CD4-positive, CD25-positive, alpha-beta regulatory T cell (primary cell): ENCODE results near the gene RSPH10B. TPM values are rescaled to one million over a fixed set of nuclear protein-coding genes. Genes with fewer than 3 reads are reported as not detected.
"Not testable (repeated sequence)": the region's sequence is repeated elsewhere in the genome, so short reads cannot be mapped to it uniquely, and the experiment has no call there.

ENCODE experiments used
- ATAC-seq, 2 donors: fragments of 150-1000 bp; cut with Tn5 transposase; one replicate each; pipeline ENCODE4 v1.10.0; 2021; ENCODE audit warnings: low read depth in 2 of 2, moderate number of reproducible peaks in 2 of 2, moderate library complexity in 1 of 2
- DNase-seq, 3 donors: peaks; one replicate each; pipeline versions ENCODE4 v3.0.0 to v3.0.0-alpha.2; 2012 to 2022; ENCODE audit warnings: mixed read lengths in 1 of 3
- H3K27ac ChIP-seq: one replicate; pipeline ENCODE4 v1.7.0; 2013; ENCODE audit warnings: mild to moderate bottlenecking, low read length; ENCODE audit not compliant: insufficient read depth, poor library complexity, severe bottlenecking
- H3K27me3 ChIP-seq: one replicate; pipeline ENCODE4 v1.7.0; 2013; ENCODE audit warnings: low read length; ENCODE audit not compliant: control insufficient read depth, insufficient read depth
- H3K36me3 ChIP-seq: one replicate; pipeline ENCODE4 v1.7.0; 2013; ENCODE audit warnings: mild to moderate bottlenecking, low read length, moderate library complexity; ENCODE audit not compliant: control insufficient read depth, insufficient read depth
- H3K4me1 ChIP-seq: 2 replicates; pipeline ENCODE4 v1.7.0; 2013; ENCODE audit warnings: mild to moderate bottlenecking, low read length; ENCODE audit not compliant: insufficient read depth, control insufficient read depth, poor library complexity, severe bottlenecking
- H3K4me3 ChIP-seq: one replicate; pipeline ENCODE4 v1.7.0; 2013; ENCODE audit warnings: low read depth, mild to moderate bottlenecking, low read length, moderate library complexity
- H3K9me3 ChIP-seq, 2 experiments: 1 replicate in 1 of 2; 2 replicates in 1 of 2; pipeline ENCODE4 v1.7.0; 2013; ENCODE audit warnings: low read length in 2 of 2, mild to moderate bottlenecking in 1 of 2, moderate library complexity in 1 of 2; ENCODE audit not compliant: control insufficient read depth in 2 of 2
- H3K27ac Mint-ChIP-seq, 3 donors: one replicate each; pipeline ENCODE4 v1.8.0; 2020 to 2022; ENCODE audit warnings: mild to moderate bottlenecking in 3 of 3, mixed read lengths in 3 of 3, moderate library complexity in 2 of 3
- H3K27me3 Mint-ChIP-seq: one replicate; pipeline ENCODE4 v1.8.0; 2022; ENCODE audit warnings: mild to moderate bottlenecking, mixed read lengths
- H3K36me3 Mint-ChIP-seq: one replicate; pipeline ENCODE4 v1.8.0; 2020; ENCODE audit warnings: mixed read lengths
- H3K4me1 Mint-ChIP-seq, 4 donors: one replicate each; pipeline ENCODE4 v1.8.0; 2020 to 2022; ENCODE audit warnings: mixed read lengths in 4 of 4, mild to moderate bottlenecking in 1 of 4
- H3K4me3 Mint-ChIP-seq, 4 donors: one replicate each; pipeline ENCODE4 v1.8.0; 2020 to 2022; ENCODE audit warnings: mild to moderate bottlenecking in 4 of 4, mixed read lengths in 4 of 4, moderate library complexity in 3 of 4
- H3K9me3 Mint-ChIP-seq, 7 donors: one replicate each; pipeline ENCODE4 v1.8.0; 2020 to 2022; ENCODE audit warnings: mixed read lengths in 7 of 7, mild to moderate bottlenecking in 3 of 7, moderate library complexity in 2 of 7
- polyA plus RNA-seq, 4 donors: library from polyadenylated mRNA; unstranded; fragments of 300-500 nt; fragmentation: Illumina TruSeq; gene quantifications; one replicate each; pipeline ENCODE4 v1.2.3, GENCODE V29; 2021
- total RNA-seq: library from RNA; stranded (reverse); gene quantifications from one replicate; pipeline ENCODE4 v1.2.3, GENCODE V29; 2022

The RSPH10B gene
- total and polyA plus RNA-seq, 5 donors from 2014 or later, result not detected

- not testable (repeated sequence) for DNase-seq, H3K27ac Mint-ChIP-seq
These were observed 54.0 kb downstream of the RSPH10B start for GRCh38 chr7:5916529-5916928.

GRCh38 chr7:5908835-5909234, 61.7 kb downstream of the RSPH10B start:
- H3K27me3 Mint-ChIP-seq, H3K9me3 ChIP-seq, ATAC-seq, H3K36me3 Mint-ChIP-seq, H3K4me1 Mint-ChIP-seq, H3K27me3 ChIP-seq, DNase-seq, H3K4me3 Mint-ChIP-seq, H3K27ac ChIP-seq, H3K4me3 ChIP-seq, H3K9me3 Mint-ChIP-seq, H3K4me1 ChIP-seq, H3K27ac Mint-ChIP-seq: not testable (repeated sequence)
- peaks cover 14% of the 10 kb centered on the region for H3K36me3 ChIP-seq

More at GRCh38 chr7:5916529-5916928, 54.0 kb downstream of the RSPH10B start:
- not testable (repeated sequence) for H3K9me3 ChIP-seq, H3K4me1 Mint-ChIP-seq, H3K27ac ChIP-seq, H3K27me3 Mint-ChIP-seq, H3K36me3 ChIP-seq, H3K9me3 Mint-ChIP-seq, H3K27me3 ChIP-seq, ATAC-seq, H3K36me3 Mint-ChIP-seq, H3K4me3 ChIP-seq, H3K4me3 Mint-ChIP-seq, H3K4me1 ChIP-seq

- not testable (repeated sequence) for H3K9me3 Mint-ChIP-seq, H3K36me3 Mint-ChIP-seq, H3K4me1 ChIP-seq, H3K27ac Mint-ChIP-seq, H3K4me3 Mint-ChIP-seq, H3K4me3 ChIP-seq, H3K4me1 Mint-ChIP-seq, H3K27me3 ChIP-seq, ATAC-seq, H3K27ac ChIP-seq, DNase-seq, H3K9me3 ChIP-seq, H3K27me3 Mint-ChIP-seq
- H3K36me3 ChIP-seq, result peaks cover 24% of the 10 kb centered on the region
These were observed 65.8 kb downstream of the RSPH10B start for GRCh38 chr7:5904726-5905125.

GRCh38 chr7:5903002-5903401, 67.5 kb downstream of the RSPH10B start:
- not testable (repeated sequence) for DNase-seq, ATAC-seq, H3K9me3 Mint-ChIP-seq, H3K27ac ChIP-seq, H3K9me3 ChIP-seq, H3K4me3 ChIP-seq, H3K4me1 Mint-ChIP-seq, H3K4me3 Mint-ChIP-seq, H3K36me3 Mint-ChIP-seq, H3K27me3 ChIP-seq, H3K4me1 ChIP-seq, H3K27me3 Mint-ChIP-seq, H3K27ac Mint-ChIP-seq
- peaks cover 20% of the 10 kb centered on the region for H3K36me3 ChIP-seq

- Mint-ChIP-seq H3K4me3 (peak within 1 kb of the TSS; percentile 80 to 89 (median 86)), H3K27ac (peak within 1 kb of the TSS; percentile 52 to 92 (median 78))
- H3K27ac ChIP-seq, H3K9me3 Mint-ChIP-seq, H3K27me3 Mint-ChIP-seq, H3K27me3 ChIP-seq, H3K4me3 ChIP-seq, H3K9me3 ChIP-seq, H3K4me1 ChIP-seq, H3K4me1 Mint-ChIP-seq, H3K36me3 Mint-ChIP-seq: not testable (repeated sequence)
- DNase-seq (peak; percentile 65 to 84 (median 75)), ATAC-seq (peak; percentile 91 to 96)
- peaks cover 14% of the 10 kb centered on the region for H3K36me3 ChIP-seq
These were observed 71.8 kb downstream of the RSPH10B start, which contains the start of gene CCZ1 for GRCh38 chr7:5898480-5899224. CCZ1 (plus strand) TSS chr7:5898733; CDS start chr7:5898800, 67 bp downstream.

- not testable (repeated sequence) for DNase-seq, ATAC-seq, H3K9me3 Mint-ChIP-seq, H3K27me3 Mint-ChIP-seq, H3K4me1 Mint-ChIP-seq, H3K4me1 ChIP-seq, H3K27ac ChIP-seq, H3K27me3 ChIP-seq, H3K4me3 ChIP-seq, H3K36me3 ChIP-seq, H3K36me3 Mint-ChIP-seq, H3K9me3 ChIP-seq
- H3K27ac Mint-ChIP-seq, result peak overlapping the region in 1 of 3 donors; percentile 78
- H3K4me3 Mint-ChIP-seq, result peak overlapping the region; percentile 76 to 85 (median 82)
These were observed 73.0 kb downstream of the RSPH10B start for GRCh38 chr7:5897369-5897919.

GRCh38 chr7:5892498-5892897, 78.0 kb downstream of the RSPH10B start:
- ATAC-seq, result no peak

GRCh38 chr7:5890244-5890643, 80.2 kb downstream of the RSPH10B start:
- ATAC-seq, H3K27me3 ChIP-seq, H3K4me1 Mint-ChIP-seq, H3K27ac Mint-ChIP-seq, H3K4me1 ChIP-seq, H3K36me3 Mint-ChIP-seq, H3K9me3 Mint-ChIP-seq, H3K4me3 ChIP-seq, H3K4me3 Mint-ChIP-seq, H3K27ac ChIP-seq, H3K27me3 Mint-ChIP-seq, DNase-seq, H3K36me3 ChIP-seq, H3K9me3 ChIP-seq: not testable (repeated sequence)

More at GRCh38 chr7:5892498-5892897, 78.0 kb downstream of the RSPH10B start:
- H3K4me1 ChIP-seq, result no peaks in the 10 kb centered on the region
- no peaks in the 10 kb centered on the region for H3K9me3 Mint-ChIP-seq
- H3K36me3 ChIP-seq, result no peaks in the 10 kb centered on the region
- no peaks in the 10 kb centered on the region for H3K9me3 ChIP-seq
- no peaks in the 10 kb centered on the region for H3K27me3 Mint-ChIP-seq
- no peak overlapping the region for H3K27ac Mint-ChIP-seq
- H3K4me1 Mint-ChIP-seq, result no peaks in the 10 kb centered on the region
- H3K36me3 Mint-ChIP-seq, result peaks cover 5% of the 10 kb centered on the region
- no peak for DNase-seq
- no peak overlapping the region for H3K27ac ChIP-seq
- no peak overlapping the region for H3K4me3 Mint-ChIP-seq
- H3K4me3 ChIP-seq, result no peak overlapping the region
- no peaks in the 10 kb centered on the region for H3K27me3 ChIP-seq
